H1 (cell line): ENCODE measurements around the gene PFKFB3. TPM values are rescaled to one million over a fixed set of nuclear protein-coding genes. Genes with fewer than 3 reads are reported as not detected.
"Not testable (repeated sequence)": the region's sequence is repeated elsewhere in the genome, so short reads cannot be mapped to it uniquely, and the experiment has no call there.

Source experiments
- CTCF ChIA-PET: fragments of 300-600 bp; sonication (Branson Sonifier 250); formaldehyde crosslinking; loops from one replicate; lab custom pipeline; 2021; ENCODE audit not compliant: partially characterized antibody; lab: Charles Lee
- POLR2A ChIA-PET: fragments of 300-600 bp; sonication (Branson Sonifier 250); formaldehyde crosslinking; loops from one replicate; lab custom pipeline; 2021; ENCODE audit warnings: inconsistent platforms; ENCODE audit not compliant: partially characterized antibody; lab: Charles Lee
- DNase-seq, 2 experiments: peaks; one replicate each; pipeline versions ENCODE4 v3.0.0 to v3.0.0-alpha.2; 2010 to 2022; ENCODE audit warnings: low spot score in 2 of 2, low read depth in 1 of 2, mixed read lengths in 1 of 2
- FAIRE-seq: peaks from 2 replicates; lab custom pipeline; 2011; peaks lifted over from hg19 to GRCh38; lab: Jason Lieb, UNC
- H2AFZ ChIP-seq: 2 replicates; pipeline ENCODE4 v1.8.1; 2012; ENCODE audit warnings: low read length, inconsistent platforms
- H2AK5ac ChIP-seq: 2 replicates; pipeline ENCODE4 v1.6.1; 2013; ENCODE audit warnings: low read depth, low read length
- H2BK120ac ChIP-seq: replicated peaks from 2 replicates; pipeline ENCODE3; 2013; ENCODE audit warnings: low read depth, low read length, inconsistent platforms
- H2BK12ac ChIP-seq: 2 replicates; pipeline ENCODE4 v1.6.1; 2013; ENCODE audit warnings: low read depth, low read length
- H2BK15ac ChIP-seq: 2 replicates; pipeline ENCODE4 v1.6.1; 2013; ENCODE audit warnings: low read length
- H2BK20ac ChIP-seq: 2 replicates; pipeline ENCODE4 v1.6.1; 2013; ENCODE audit warnings: low read length
- H2BK5ac ChIP-seq: 2 replicates; pipeline ENCODE4 v1.6.1; 2013; ENCODE audit warnings: low read depth, low read length
- H3K14ac ChIP-seq: 2 replicates; pipeline ENCODE4 v1.6.1; 2013; ENCODE audit warnings: inconsistent platforms; ENCODE audit not compliant: insufficient read length
- H3K18ac ChIP-seq: 2 replicates; pipeline ENCODE4 v1.6.1; 2013; ENCODE audit warnings: low read length; ENCODE audit errors: extremely low read depth
- H3K23ac ChIP-seq: 2 replicates; pipeline ENCODE4 v1.6.1; 2013; ENCODE audit warnings: inconsistent platforms; ENCODE audit not compliant: insufficient read length
- H3K23me2 ChIP-seq: 2 replicates; pipeline ENCODE4 v1.6.1; 2013; ENCODE audit warnings: low read depth, low read length
- H3K27ac ChIP-seq: 2 replicates; pipeline ENCODE4 v1.6.1; 2011; ENCODE audit warnings: low read depth, low read length, inconsistent platforms
- H3K27me3 ChIP-seq, 4 experiments: replicated peaks in 1 of 4; 1 replicate in 1 of 4; 2 replicates in 3 of 4; pipeline versions ENCODE4 v1.6.1 to v1.8.1; 2011 to 2013; ENCODE audit warnings: low read length in 3 of 4, mild to moderate bottlenecking in 3 of 4, inconsistent platforms in 2 of 4, mixed read lengths in 2 of 4, moderate library complexity in 1 of 4; ENCODE audit not compliant: control insufficient read depth in 3 of 4, insufficient read depth in 3 of 4; ENCODE audit errors: extremely low read depth in 1 of 4
- H3K36me3 ChIP-seq, 4 experiments: 2 replicates each; pipeline versions ENCODE4 v1.6.1 to v1.8.1; 2011 to 2013; ENCODE audit warnings: mild to moderate bottlenecking in 4 of 4, low read length in 3 of 4, moderate library complexity in 2 of 4, control low read depth in 1 of 4, inconsistent platforms in 1 of 4; ENCODE audit not compliant: insufficient read depth in 4 of 4, control insufficient read depth in 2 of 4
- H3K4ac ChIP-seq: replicated peaks from 2 replicates; pipeline ENCODE3; 2013; ENCODE audit warnings: low read length, low read depth, mixed read lengths, inconsistent platforms; ENCODE audit not compliant: insufficient read length
- H3K4me1 ChIP-seq, 4 experiments: replicated peaks in 1 of 4; 1 replicate in 1 of 4; 2 replicates in 3 of 4; pipeline versions ENCODE4 v1.6.1 to v1.8.1; 2011 to 2013; ENCODE audit warnings: low read length in 3 of 4, inconsistent platforms in 2 of 4, mixed read lengths in 1 of 4; ENCODE audit not compliant: insufficient read depth in 4 of 4, control insufficient read depth in 3 of 4
- H3K4me2 ChIP-seq, 2 experiments: 2 replicates each; pipeline versions ENCODE4 v1.6.1 to v1.8.1; 2011 to 2013; ENCODE audit warnings: low read depth in 2 of 2, low read length in 2 of 2, control low read depth in 1 of 2, inconsistent platforms in 1 of 2, mild to moderate bottlenecking in 1 of 2; ENCODE audit not compliant: insufficient read depth in 1 of 2
- H3K4me3 ChIP-seq, 4 experiments: fragments of 200-600, 300-600 bp in 1 of 4; sonication (generic), shearing (Covaris generic), sonication (Bioruptor Twin) in 1 of 4; 2 replicates each; pipeline versions ENCODE4 v1.5.1 to v1.8.1; 2011 to 2016; ENCODE audit warnings: low read length in 4 of 4, low read depth in 3 of 4, control low read depth in 2 of 4, inconsistent platforms in 2 of 4, mild to moderate bottlenecking in 2 of 4, mixed read lengths in 1 of 4, moderate library complexity in 1 of 4; ENCODE audit not compliant: insufficient read depth in 2 of 4; ENCODE audit errors: extremely low read depth in 1 of 4
- H3K56ac ChIP-seq: replicated peaks from 2 replicates; pipeline ENCODE3; 2013; ENCODE audit warnings: low read depth, mild to moderate bottlenecking, mixed read lengths, low read length, inconsistent platforms; ENCODE audit not compliant: insufficient read length
- H3K79me1 ChIP-seq: 2 replicates; pipeline ENCODE4 v1.6.1; 2013; ENCODE audit warnings: low read depth, low read length, control low read depth
- H3K79me2 ChIP-seq, 2 experiments: 2 replicates each; pipeline versions ENCODE4 v1.6.1 to v1.8.1; 2012 to 2013; ENCODE audit warnings: low read length in 2 of 2, mild to moderate bottlenecking in 2 of 2, inconsistent platforms in 1 of 2; ENCODE audit not compliant: insufficient read depth in 2 of 2, control insufficient read depth in 1 of 2
- H3K9ac ChIP-seq, 4 experiments: replicated peaks in 1 of 4; 1 replicate in 1 of 4; 2 replicates in 3 of 4; pipeline versions ENCODE4 v1.6.1 to v1.8.1; 2011 to 2013; ENCODE audit warnings: low read depth in 3 of 4, low read length in 3 of 4, control low read depth in 2 of 4, mild to moderate bottlenecking in 2 of 4, moderate library complexity in 2 of 4, inconsistent platforms in 1 of 4; ENCODE audit errors: extremely low read depth in 1 of 4
- H3K9me3 ChIP-seq, 2 experiments: 2 replicates each; pipeline versions ENCODE4 v1.6.1 to v1.8.1; 2012 to 2013; ENCODE audit warnings: mild to moderate bottlenecking in 2 of 2, moderate library complexity in 2 of 2, control low read depth in 1 of 2, inconsistent platforms in 1 of 2, low read depth in 1 of 2, low read length in 1 of 2, mixed read lengths in 1 of 2; ENCODE audit not compliant: insufficient read depth in 2 of 2
- H4K20me1 ChIP-seq, 2 experiments: replicated peaks in 1 of 2; 2 replicates each; pipeline versions ENCODE3 to v1.8.1; 2011 to 2013; ENCODE audit warnings: inconsistent platforms in 2 of 2, low read length in 2 of 2, mild to moderate bottlenecking in 1 of 2; ENCODE audit not compliant: insufficient read depth in 2 of 2, control insufficient read depth in 1 of 2
- H4K5ac ChIP-seq: 2 replicates; pipeline ENCODE4 v1.6.1; 2013; ENCODE audit warnings: low read length, low read depth, mixed read lengths, inconsistent platforms; ENCODE audit not compliant: insufficient read length
- H4K8ac ChIP-seq: 2 replicates; pipeline ENCODE4 v1.8.0; 2013; ENCODE audit warnings: mild to moderate bottlenecking, moderate library complexity, low read length, inconsistent platforms; ENCODE audit not compliant: insufficient read depth; ENCODE audit errors: extremely low read depth
- H4K91ac ChIP-seq: replicated peaks from 2 replicates; pipeline ENCODE3; 2013; ENCODE audit warnings: low read length, mixed read lengths, inconsistent platforms; ENCODE audit not compliant: insufficient read length
- WGBS, 2 experiments: shearing (Covaris generic) in 1 of 2; methylation state at CpG; one replicate each; pipeline versions ENCODE4 v1.1.6 to v1.1.7; 2013 to 2015; ENCODE audit warnings: low lambda C conversion rate in 2 of 2, mixed read lengths in 2 of 2, inconsistent platforms in 1 of 2, low coverage in 1 of 2, missing lambda C conversion rate in 1 of 2; ENCODE audit not compliant: insufficient replicate concordance in 2 of 2, insufficient coverage in 1 of 2, insufficient read length in 1 of 2; ENCODE audit errors: extremely low coverage in 1 of 2, missing lambda C conversion rate in 1 of 2; 5-methylcytosine and 5-hydroxymethylcytosine counted together
- polyA plus RNA-seq, 7 experiments: library from polyadenylated mRNA; depleted of rRNA in 3 of 7; stranded (reverse) in 5 of 7; unstranded in 2 of 7; fragments of >200 nt in 5 of 7; fragments of 200-250 nt in 2 of 7; gene quantifications; 1 replicate in 5 of 7; 2 replicates in 1 of 7; 4 replicates in 1 of 7; pipeline versions ENCODE4 v1.2.1 to v1.2.3, GENCODE V29; 2011 to 2013; ENCODE audit warnings: missing spikeins in 2 of 7, mixed read lengths in 2 of 7
- total RNA-seq: library from RNA; stranded (reverse); fragmentation: NEBNext Ultra II Directional; extraction: Animal tissue kit (Norgen Biotek cat#: 25700); gene quantifications from 2 replicates; pipeline ENCODE4 v1.2.1, GENCODE V29; 2021
- TF ChIP-seq, protein P1 (sequence below): IDR thresholded peaks from 2 replicates; pipeline ENCODE4 v1.6.1; 2011; ENCODE audit warnings: low read length, improper control_type of control experiment

PFKFB3 gene
- total and polyA plus RNA-seq, 2 of the 8 experiments (the other 6 are each of a cell fraction or from before 2014, with no cell fraction given): 15.6 to 32.0 TPM

DNA sequence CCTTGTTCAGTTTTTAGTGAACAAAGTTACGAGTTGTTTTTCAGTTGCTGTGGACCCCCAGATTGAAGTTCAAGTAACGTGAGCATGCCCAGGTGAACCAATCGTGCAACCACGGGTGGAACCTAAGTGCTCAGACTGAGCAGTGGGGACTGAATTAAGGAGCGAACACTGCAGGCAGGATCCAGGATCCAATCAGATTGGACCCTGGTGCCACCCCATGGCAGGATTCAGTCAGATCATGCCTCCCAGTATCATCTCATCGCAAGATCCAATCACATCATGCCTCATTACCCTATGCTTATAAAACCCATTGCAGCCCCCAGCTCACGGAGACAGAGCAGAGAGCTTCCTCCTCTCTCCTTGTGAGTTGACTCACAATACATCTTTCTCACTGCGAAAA, 80.9 kb downstream of the PFKFB3 start (continued):
- TF ChIP-seq, protein P1, sequence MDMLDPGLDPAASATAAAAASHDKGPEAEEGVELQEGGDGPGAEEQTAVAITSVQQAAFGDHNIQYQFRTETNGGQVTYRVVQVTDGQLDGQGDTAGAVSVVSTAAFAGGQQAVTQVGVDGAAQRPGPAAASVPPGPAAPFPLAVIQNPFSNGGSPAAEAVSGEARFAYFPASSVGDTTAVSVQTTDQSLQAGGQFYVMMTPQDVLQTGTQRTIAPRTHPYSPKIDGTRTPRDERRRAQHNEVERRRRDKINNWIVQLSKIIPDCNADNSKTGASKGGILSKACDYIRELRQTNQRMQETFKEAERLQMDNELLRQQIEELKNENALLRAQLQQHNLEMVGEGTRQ: no peak

- H4K20me1 ChIP-seq, H2AFZ ChIP-seq, H3K56ac ChIP-seq, H3K36me3 ChIP-seq, H4K8ac ChIP-seq, H2BK120ac ChIP-seq, H3K9ac ChIP-seq, H3K79me1 ChIP-seq, DNase-seq, H3K27me3 ChIP-seq, H4K5ac ChIP-seq, H2BK12ac ChIP-seq, H3K18ac ChIP-seq, H3K4ac ChIP-seq, H3K4me3 ChIP-seq, H3K23ac ChIP-seq, H2AK5ac ChIP-seq, H3K14ac ChIP-seq, H3K9me3 ChIP-seq, H2BK20ac ChIP-seq, H4K91ac ChIP-seq, POLR2A ChIA-PET, H3K4me2 ChIP-seq, H3K4me1 ChIP-seq, FAIRE-seq, H3K27ac ChIP-seq, H2BK15ac ChIP-seq, H3K79me2 ChIP-seq, H3K23me2 ChIP-seq, H2BK5ac ChIP-seq: not testable (repeated sequence)
- 82% methylated on average over 3 of the region's 3 CpGs; no CpG with 5 or more reads in 1 of the 2 experiments for WGBS, 2 experiments
- CTCF ChIA-PET: interaction anchor here (1.0 to 1.4 kb wide), 2 partner anchors 22 to 155 kb away, joined by 3 to 4 read pairs; no protein-coding TSS in a partner anchor
Observed at GRCh38 chr10:6290621-6291020, 87.9 kb downstream of the PFKFB3 start.
